ELF-1 (cell line): Measurements from ENCODE around the gene PIGC.
"Not testable (repeated sequence)": the region's sequence is repeated elsewhere in the genome, so short reads cannot be mapped to it uniquely, and the experiment has no call there.

Experiments used
- DNase-seq: peaks from one replicate; pipeline ENCODE4 v3.0.0-alpha.2; 2016; ENCODE audit warnings: low read depth, low spot score

The PIGC gene

GRCh38 chr1:172466795-172467407 is 23.0 kb upstream of the PIGC start:
- DNase-seq: no peak

- DNase-seq: no peak
Observed at GRCh38 chr1:172465617-172466016, 21.7 kb upstream of the PIGC start.

GRCh38 chr1:172460887-172461315 is 17.0 kb upstream of the PIGC start:
- peak; percentile 37 for DNase-seq

GRCh38 chr1:172460177-172460576 is 16.3 kb upstream of the PIGC start:
- no peak for DNase-seq

GRCh38 chr1:172457479-172458130 is 13.7 kb upstream of the PIGC start:
- DNase-seq: no peak

GRCh38 chr1:172456344-172456769 is 12.5 kb upstream of the PIGC start:
- DNase-seq: no peak

- no peak for DNase-seq
Observed at GRCh38 chr1:172455451-172455850, 11.6 kb upstream of the PIGC start.

GRCh38 chr1:172453607-172454006 is 9.7 kb upstream of the PIGC start:
- DNase-seq: no peak

GRCh38 chr1:172453153-172453545 is 9.3 kb upstream of the PIGC start:
- no peak for DNase-seq

GRCh38 chr1:172452536-172453152 is 8.8 kb upstream of the PIGC start:
- peak; percentile 78 for DNase-seq

GRCh38 chr1:172451002-172451443 is 7.2 kb upstream of the PIGC start:
- no peak for DNase-seq

GRCh38 chr1:172450524-172450885 is 6.6 kb upstream of the PIGC start:
- peak; percentile 74 for DNase-seq

GRCh38 chr1:172449585-172450523 is 6.0 kb upstream of the PIGC start:
- DNase-seq: peak; percentile 79

GRCh38 chr1:172448995-172449584 is 5.2 kb upstream of the PIGC start:
- no peak for DNase-seq

GRCh38 chr1:172447641-172448040 is 3.8 kb upstream of the PIGC start:
- no peak for DNase-seq

- DNase-seq: no peak
Observed at GRCh38 chr1:172446547-172446946, 2.7 kb upstream of the PIGC start.

- no peak for DNase-seq
Observed at GRCh38 chr1:172442843-172443565, 865 bp downstream of the PIGC start.

GRCh38 chr1:172442404-172442803 is 1.5 kb downstream of the PIGC start:
- DNase-seq: no peak

GRCh38 chr1:172437183-172437582 is 6.7 kb downstream of the PIGC start:
- DNase-seq: not testable (repeated sequence)

GRCh38 chr1:172431721-172432192 is 12.1 kb downstream of the PIGC start:
- DNase-seq: peak; percentile 74

GRCh38 chr1:172431204-172431603 is 12.7 kb downstream of the PIGC start:
- DNase-seq: no peak
